GM12801 (cell line): ENCODE data around the gene ARRDC2.

Experiments
- CTCF ChIP-seq: IDR thresholded peaks from one replicate; pipeline ENCODE4 v1.5.1; 2011; ENCODE audit warnings: control low read depth; ENCODE audit not compliant: insufficient read length; ENCODE audit errors: extremely low read depth

The ARRDC2 gene

DNA sequence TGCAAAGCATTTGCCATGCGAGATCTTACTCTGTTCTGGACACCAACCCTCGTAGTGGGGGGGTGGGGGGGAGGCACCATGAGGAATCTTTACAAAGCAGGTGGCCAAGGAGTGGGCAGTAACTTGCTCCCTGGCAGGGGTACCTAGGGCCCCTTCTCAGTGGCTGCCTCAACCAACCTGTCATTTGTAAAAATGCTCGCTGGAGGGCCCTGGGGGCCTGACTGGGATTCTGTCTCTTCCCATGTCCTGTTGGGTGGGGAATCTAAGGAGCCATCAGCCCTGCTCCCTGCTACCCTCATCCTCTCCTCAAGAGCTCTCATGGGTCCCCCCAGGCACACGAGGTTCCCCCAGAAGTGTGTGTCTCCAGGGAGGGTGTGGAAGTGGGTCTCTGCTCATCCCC is 39.6 kb upstream of the ARRDC2 start:
- TF ChIP-seq CTCF, result no peak

- no peak for TF ChIP-seq CTCF
These were observed 38.7 kb upstream of the ARRDC2 start for GRCh38 chr19:17969096-17969792.

DNA sequence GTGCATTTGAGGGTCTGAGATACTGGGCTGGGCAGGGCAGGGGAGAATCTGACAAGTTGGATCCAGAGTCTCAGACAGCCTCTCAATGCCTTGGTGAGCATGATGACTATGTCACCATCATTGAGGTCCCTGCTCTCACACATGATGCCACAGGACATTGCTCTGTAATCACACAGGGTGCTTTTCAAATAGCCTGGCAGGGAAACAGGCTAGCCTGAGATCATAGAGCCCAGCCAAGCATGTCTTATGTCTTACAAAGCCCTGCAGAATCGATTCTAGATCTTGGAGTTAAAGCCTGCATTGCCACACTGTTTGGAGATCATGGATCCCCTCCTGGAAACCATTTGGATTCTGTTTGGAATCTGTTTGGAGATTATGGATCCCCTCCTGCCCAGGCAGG is 35.7 kb upstream of the ARRDC2 start:
- TF ChIP-seq CTCF, result no peak

- no peak for TF ChIP-seq CTCF
These were observed 34.2 kb upstream of the ARRDC2 start for GRCh38 chr19:17973759-17974158.

DNA sequence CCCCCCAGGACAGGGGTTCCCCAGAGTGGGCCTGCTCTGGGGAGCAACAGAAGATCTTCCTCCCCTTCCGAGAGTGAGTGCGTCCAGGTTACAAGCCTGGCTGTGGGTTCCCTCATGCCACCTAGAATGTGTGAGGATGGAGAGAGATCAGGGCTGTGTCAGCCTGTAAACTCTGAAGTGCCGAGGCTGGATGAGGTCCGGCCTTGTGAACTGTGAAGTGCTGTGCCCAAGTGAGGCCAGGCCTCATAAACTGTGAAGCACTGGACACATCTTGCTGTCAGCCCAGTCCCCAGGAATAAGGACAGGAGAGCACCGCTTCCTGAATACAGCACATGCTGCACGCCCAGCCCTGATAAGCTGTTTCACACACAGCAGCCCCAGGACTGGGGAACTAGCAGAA is 33.4 kb upstream of the ARRDC2 start:
- no peak for TF ChIP-seq CTCF

- no peak for TF ChIP-seq CTCF
These were observed 32.9 kb upstream of the ARRDC2 start for GRCh38 chr19:17975032-17975431.

DNA sequence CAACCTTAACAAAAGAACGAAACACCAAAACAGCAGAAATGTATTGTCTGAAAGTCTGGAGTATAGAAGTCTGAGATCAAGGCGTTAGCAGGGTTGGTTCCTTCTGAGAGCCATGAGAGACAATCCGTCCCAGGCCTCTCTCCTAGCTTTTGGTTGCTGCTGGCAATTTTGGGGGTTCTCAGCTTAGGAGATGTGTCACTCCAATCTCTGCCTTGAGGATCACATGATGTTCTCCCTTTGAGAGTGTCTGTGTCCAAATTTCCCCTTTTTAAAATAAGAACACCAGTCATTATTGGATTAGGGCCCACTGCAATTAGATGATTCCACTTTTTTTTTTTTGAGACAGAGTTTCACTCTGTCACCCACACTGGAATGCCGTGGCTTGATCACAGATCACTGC is 30.9 kb upstream of the ARRDC2 start:
- no peak for TF ChIP-seq CTCF
